GM21825 (cell line): ENCODE measurements around the gene SLC38A1.
A peak's percentile ranks its signal among the peaks of the same experiment; 100 is the strongest.

ENCODE experiments used
- ATAC-seq: cut with Tn5 transposase; IDR thresholded peaks from one replicate; pipeline ENCODE4 v1.9.1; 2021; ENCODE audit warnings: mild to moderate bottlenecking, moderate library complexity; ENCODE audit not compliant: unreplicated experiment

Gene SLC38A1

GRCh38 chr12:46234000-46234399, 34.8 kb downstream of the SLC38A1 start:
- no peak for ATAC-seq

- no peak for ATAC-seq
Measured at GRCh38 chr12:46233423-46233822, 35.4 kb downstream of the SLC38A1 start.

- ATAC-seq: no peak
Measured at GRCh38 chr12:46230983-46231382, 37.9 kb downstream of the SLC38A1 start.

- no peak for ATAC-seq
Measured at GRCh38 chr12:46230306-46230705, 38.5 kb downstream of the SLC38A1 start.

- ATAC-seq: no peak
Measured at GRCh38 chr12:46227616-46228015, 41.2 kb downstream of the SLC38A1 start.

GRCh38 chr12:46224386-46224785, 44.5 kb downstream of the SLC38A1 start:
- ATAC-seq: no peak

GRCh38 chr12:46223047-46223446, 45.8 kb downstream of the SLC38A1 start:
- no peak for ATAC-seq

- ATAC-seq: no peak
Measured at GRCh38 chr12:46222636-46223035, 46.2 kb downstream of the SLC38A1 start.

- ATAC-seq: no peak
Measured at GRCh38 chr12:46221255-46222128, 47.4 kb downstream of the SLC38A1 start.

GRCh38 chr12:46219877-46220655, 48.8 kb downstream of the SLC38A1 start:
- ATAC-seq: no peak

- ATAC-seq: no peak
Measured at GRCh38 chr12:46219132-46219876, 49.5 kb downstream of the SLC38A1 start.

GRCh38 chr12:46218322-46219095, 50.3 kb downstream of the SLC38A1 start:
- no peak for ATAC-seq

- ATAC-seq: peak; percentile 54
Measured at GRCh38 chr12:46217541-46218321, 51.1 kb downstream of the SLC38A1 start.

GRCh38 chr12:46214668-46215436, 54.0 kb downstream of the SLC38A1 start:
- peak; percentile 58 for ATAC-seq

GRCh38 chr12:46212108-46212982, 56.5 kb downstream of the SLC38A1 start:
- ATAC-seq: no peak

- no peak for ATAC-seq
Measured at GRCh38 chr12:46210873-46211439, 57.9 kb downstream of the SLC38A1 start.
